Stomach smooth muscle (tissue), 2 donors: ENCODE data around the gene FAAH.

Experiments used
- H3K27ac ChIP-seq: one replicate; pipeline ENCODE4 v1.7.0; 2013; ENCODE audit warnings: mild to moderate bottlenecking, low read length, inconsistent platforms
- H3K27me3 ChIP-seq, 2 donors: one replicate each; pipeline ENCODE4 v1.7.0; 2013; ENCODE audit warnings: low read length in 2 of 2; ENCODE audit not compliant: insufficient read depth in 2 of 2, control insufficient read depth in 1 of 2
- H3K36me3 ChIP-seq, 2 donors: one replicate each; pipeline ENCODE4 v1.7.0; 2013; ENCODE audit warnings: low read length in 2 of 2; ENCODE audit not compliant: control insufficient read depth in 2 of 2, insufficient read depth in 2 of 2
- H3K4me1 ChIP-seq: one replicate; pipeline ENCODE4 v1.7.0; 2013; ENCODE audit warnings: low read length; ENCODE audit not compliant: control insufficient read depth, insufficient read depth
- H3K4me3 ChIP-seq, 2 donors: one replicate each; pipeline ENCODE4 v1.7.0; 2013; ENCODE audit warnings: low read length in 2 of 2
- H3K9ac ChIP-seq, 2 donors: one replicate each; pipeline ENCODE4 v1.7.0; 2013; ENCODE audit warnings: low read length in 2 of 2, mild to moderate bottlenecking in 1 of 2
- H3K9me3 ChIP-seq, 2 donors: one replicate each; pipeline ENCODE4 v1.7.0; 2013; ENCODE audit warnings: low read length in 2 of 2; ENCODE audit not compliant: control insufficient read depth in 2 of 2
- donor health status: healthy.
- donor health status: Pancreatic carcinoma.

The FAAH gene

GRCh38 chr1:46438346-46438745 is 44.2 kb downstream of the FAAH start:
- Histone ChIP-seq H3K27me3 (peaks cover 0 to 6% of the 10 kb centered on the region in 2 donors), H3K9ac (no peak overlapping the region), H3K36me3 (no peaks in the 10 kb centered on the region), H3K9me3 (no peaks in the 10 kb centered on the region), H3K27ac (no peak overlapping the region), H3K4me3 (no peak overlapping the region), H3K4me1 (peaks cover 10% of the 10 kb centered on the region)

- peaks cover 10% of the 10 kb centered on the region for H3K4me1 ChIP-seq
- H3K27ac ChIP-seq: no peak overlapping the region
- no peak overlapping the region for H3K4me3 ChIP-seq
- H3K9me3 ChIP-seq: no peaks in the 10 kb centered on the region
- no peak overlapping the region for H3K9ac ChIP-seq
- no peaks in the 10 kb centered on the region for H3K36me3 ChIP-seq
- H3K27me3 ChIP-seq: peaks cover 1 to 9% of the 10 kb centered on the region in 2 donors
Observed at GRCh38 chr1:46440478-46440877, 46.4 kb downstream of the FAAH start.

DNA sequence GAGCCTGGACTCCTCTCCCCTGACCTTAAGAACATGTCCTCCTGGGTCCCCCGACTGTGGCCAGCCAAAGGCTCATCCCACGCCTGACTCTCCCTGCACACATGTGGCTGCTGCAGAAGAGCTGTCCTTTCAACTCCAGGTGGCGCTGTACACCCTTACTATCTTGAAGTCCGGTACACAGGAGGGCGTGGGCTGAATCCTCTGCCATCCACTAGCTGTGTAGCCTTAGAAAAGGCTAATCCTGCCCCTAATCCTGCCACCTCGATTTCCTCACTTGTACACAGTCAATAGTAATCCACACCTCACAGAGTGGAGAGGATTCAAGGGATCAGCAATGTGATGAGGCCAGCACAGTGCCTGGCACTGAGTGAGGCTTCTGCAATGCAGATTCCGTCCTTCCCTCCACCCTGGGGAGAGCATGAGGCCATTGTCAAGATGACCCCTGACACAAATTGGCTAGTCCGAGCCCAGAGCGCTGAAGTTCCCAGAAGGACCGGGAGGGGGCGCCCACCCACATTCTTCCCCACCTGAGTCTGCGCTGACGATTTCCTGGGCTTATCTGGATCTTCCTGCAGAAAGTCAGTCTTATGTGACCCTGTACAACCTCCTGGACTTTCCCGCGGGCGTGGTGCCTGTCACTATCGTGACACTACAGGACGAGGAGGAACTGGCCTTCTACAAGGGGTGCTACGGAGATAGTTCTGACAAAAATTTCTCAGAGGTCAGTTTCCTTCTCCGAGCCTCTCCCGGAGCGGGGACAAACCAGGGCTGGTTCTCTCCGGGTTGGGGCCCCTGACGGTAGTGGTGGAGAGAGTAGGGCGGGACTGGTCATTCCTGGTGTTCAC is 48.4 kb downstream of the FAAH start:
- no peaks in the 10 kb centered on the region for H3K36me3 ChIP-seq
- no peak overlapping the region for H3K27ac ChIP-seq
- peaks cover 13 to 20% of the 10 kb centered on the region in 2 donors for H3K27me3 ChIP-seq
- peak overlapping the region; percentile 48 to 69 for H3K4me3 ChIP-seq
- H3K9me3 ChIP-seq: no peaks in the 10 kb centered on the region
- H3K4me1 ChIP-seq: peaks cover 10% of the 10 kb centered on the region
- H3K9ac ChIP-seq: peak overlapping the region in 1 of 2 donors; percentile 29

GRCh38 chr1:46444466-46444865 is 50.3 kb downstream of the FAAH start:
- Histone ChIP-seq H3K4me3 (no peak overlapping the region), H3K9me3 (no peaks in the 10 kb centered on the region), H3K9ac (no peak overlapping the region), H3K4me1 (peaks cover 21% of the 10 kb centered on the region), H3K27me3 (peaks cover 25 to 31% of the 10 kb centered on the region in 2 donors), H3K27ac (no peak overlapping the region), H3K36me3 (no peaks in the 10 kb centered on the region)

- Histone ChIP-seq H3K36me3 (no peaks in the 10 kb centered on the region), H3K4me1 (peaks cover 21% of the 10 kb centered on the region), H3K9ac (no peak overlapping the region), H3K9me3 (no peaks in the 10 kb centered on the region), H3K4me3 (no peak overlapping the region), H3K27me3 (peaks cover 25 to 31% of the 10 kb centered on the region in 2 donors), H3K27ac (no peak overlapping the region)
Observed at GRCh38 chr1:46445773-46446256, 51.7 kb downstream of the FAAH start.

- Histone ChIP-seq H3K4me1 (peaks cover 21% of the 10 kb centered on the region), H3K9ac (no peak overlapping the region), H3K9me3 (no peaks in the 10 kb centered on the region), H3K36me3 (no peaks in the 10 kb centered on the region), H3K27me3 (peaks cover 28 to 31% of the 10 kb centered on the region in 2 donors), H3K27ac (no peak overlapping the region), H3K4me3 (no peak overlapping the region)
Observed at GRCh38 chr1:46446646-46447498, 52.8 kb downstream of the FAAH start.

GRCh38 chr1:46447499-46448108 is 53.5 kb downstream of the FAAH start:
- H3K9ac ChIP-seq: no peak overlapping the region
- no peak overlapping the region for H3K27ac ChIP-seq
- no peaks in the 10 kb centered on the region for H3K36me3 ChIP-seq
- H3K27me3 ChIP-seq: peaks cover 28 to 31% of the 10 kb centered on the region in 2 donors
- peak overlapping the region in 1 of 2 donors; percentile 68 for H3K4me3 ChIP-seq
- no peaks in the 10 kb centered on the region for H3K9me3 ChIP-seq
- H3K4me1 ChIP-seq: peaks cover 16% of the 10 kb centered on the region

GRCh38 chr1:46448109-46448911 is 54.2 kb downstream of the FAAH start:
- Histone ChIP-seq H3K27ac (no peak overlapping the region), H3K4me1 (peaks cover 12% of the 10 kb centered on the region), H3K36me3 (no peaks in the 10 kb centered on the region), H3K4me3 (peak overlapping the region; percentile 43 to 68), H3K9ac (peak overlapping the region in 1 of 2 donors; percentile 36), H3K9me3 (no peaks in the 10 kb centered on the region), H3K27me3 (peaks cover 28 to 34% of the 10 kb centered on the region in 2 donors)

GRCh38 chr1:46449223-46450159 is 55.4 kb downstream of the FAAH start:
- no peaks in the 10 kb centered on the region for H3K36me3 ChIP-seq
- H3K4me1 ChIP-seq: peaks cover 12% of the 10 kb centered on the region
- H3K27ac ChIP-seq: no peak overlapping the region
- no peaks in the 10 kb centered on the region for H3K9me3 ChIP-seq
- no peak overlapping the region for H3K4me3 ChIP-seq
- H3K9ac ChIP-seq: no peak overlapping the region
- H3K27me3 ChIP-seq: peaks cover 28 to 38% of the 10 kb centered on the region in 2 donors
